Measurements from ENCODE around the gene TNS1.
"Not testable (repeated sequence)": the region's sequence is repeated elsewhere in the genome, so short reads cannot be mapped to it uniquely, and the experiment has no call there.

DNA sequence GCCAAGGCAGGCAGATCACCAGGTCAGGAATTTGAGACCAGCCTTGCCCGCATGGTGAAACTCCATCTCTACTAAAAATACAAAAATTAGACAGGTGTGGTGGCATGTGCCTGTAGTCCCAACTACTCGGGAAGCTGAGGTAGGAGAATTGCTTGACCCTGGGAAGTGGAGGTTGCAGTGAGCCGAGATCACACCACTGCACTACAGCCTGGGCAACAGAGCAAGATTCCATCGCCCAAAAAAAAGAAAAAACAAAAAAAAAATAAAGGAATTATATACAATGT lies 16.0 kb upstream of the TNS1 start:
- TF ChIP-seq POLR2AphosphoS5 (IDR thresholded peaks at IDR 0.05; ENCODE audit: borderline replicate concordance, low read depth, low read length); EZH2 (IDR thresholded peaks at IDR 0.05): not testable (repeated sequence)

Measured in SK-N-MC (cell line).